ENCODE data around the gene NLGN1.
A peak's percentile ranks its signal among the peaks of the same experiment; 100 is the strongest.

Gene NLGN1

DNA sequence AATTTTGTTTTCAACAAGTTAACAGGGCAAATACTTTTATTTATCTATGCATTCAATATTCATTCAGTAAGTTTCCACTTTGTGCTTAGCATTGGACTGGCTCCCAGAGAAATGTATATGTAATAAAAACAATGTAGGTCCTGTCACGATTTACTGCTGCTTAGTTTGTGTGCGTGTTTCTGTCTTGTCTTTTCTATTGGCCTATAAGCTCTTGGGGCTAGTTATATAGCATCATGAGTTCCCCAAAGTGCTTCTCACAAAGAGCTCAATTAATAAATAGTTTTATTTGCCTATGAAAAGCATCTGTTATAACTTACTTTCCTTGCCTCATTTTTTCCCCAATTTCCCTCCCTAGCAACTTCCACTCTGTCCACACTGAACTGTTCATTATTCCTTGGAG is 794.9 kb downstream of the NLGN1 start:
- H3K4me3 ChIP-seq (ENCODE audit: low read length) = no peak overlapping the region
- TF ChIP-seq CTCF (conservative IDR thresholded peaks at IDR 0.05; ENCODE audit: low read length) = no peak
- DNase-seq (ENCODE audit: low read depth) = no peak

DNA sequence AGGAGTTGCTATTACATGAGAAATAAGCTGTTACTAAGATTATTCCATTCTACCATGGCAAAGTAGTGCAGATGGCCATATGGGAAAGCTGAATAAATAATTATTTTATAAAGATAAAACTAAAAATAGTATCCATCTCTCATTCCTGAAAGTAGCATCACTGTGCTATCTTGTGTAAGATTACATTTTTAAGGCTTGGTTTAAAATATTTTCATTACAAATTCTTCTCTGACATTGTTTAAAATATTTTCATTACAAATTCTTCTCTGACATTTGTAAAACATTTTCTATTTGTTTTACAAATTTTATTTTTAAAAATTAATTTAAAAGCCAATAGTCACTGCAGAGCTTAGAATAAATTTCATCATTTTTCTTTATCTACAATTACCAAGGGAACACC is 796.1 kb downstream of the NLGN1 start:
- no peak for TF ChIP-seq CTCF (conservative IDR thresholded peaks at IDR 0.05; ENCODE audit: low read length)
- DNase-seq (ENCODE audit: low read depth) = peak; percentile 54
- no peak overlapping the region for H3K4me3 ChIP-seq (ENCODE audit: low read length)

DNA sequence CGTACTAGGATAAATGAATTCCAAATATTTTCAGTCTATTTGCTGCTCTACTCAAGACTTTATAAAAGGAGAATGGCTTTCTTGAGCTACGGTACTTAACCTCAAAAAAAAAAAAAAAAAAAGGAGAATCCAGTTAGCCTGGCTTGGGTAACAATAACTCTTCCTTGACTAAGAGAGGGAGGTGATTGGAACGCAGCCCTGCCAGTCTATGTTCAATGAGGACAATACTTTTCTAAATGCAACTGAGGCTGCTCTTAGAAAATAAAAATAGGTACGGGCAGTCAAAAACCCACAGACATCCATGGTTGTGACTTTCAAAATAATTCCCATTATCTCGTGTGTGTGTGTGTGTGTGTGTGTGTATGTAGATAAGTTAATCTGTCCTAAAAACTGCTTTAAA is 799.9 kb downstream of the NLGN1 start:
- DNase-seq (ENCODE audit: low read depth) = no peak
- H3K4me3 ChIP-seq (ENCODE audit: low read length) = no peak overlapping the region
- no peak for TF ChIP-seq CTCF (conservative IDR thresholded peaks at IDR 0.05; ENCODE audit: low read length)

- DNase-seq (ENCODE audit: low read depth) = no peak
Observed at GRCh38 chr3:174198199-174198598, 800.7 kb downstream of the NLGN1 start.

GRCh38 chr3:174199696-174200095 is 802.2 kb downstream of the NLGN1 start:
- peak; percentile 28 for DNase-seq (ENCODE audit: low read depth)
- TF ChIP-seq CTCF (conservative IDR thresholded peaks at IDR 0.05; ENCODE audit: low read length) = no peak

More at GRCh38 chr3:174198199-174198598, 800.7 kb downstream of the NLGN1 start:
- no peak for TF ChIP-seq CTCF (conservative IDR thresholded peaks at IDR 0.05; ENCODE audit: low read length)
- H3K4me3 ChIP-seq (ENCODE audit: low read length) = no peak overlapping the region

GRCh38 chr3:174202116-174202515 is 804.6 kb downstream of the NLGN1 start:
- no peak overlapping the region for H3K4me3 ChIP-seq (ENCODE audit: low read length)
- DNase-seq (ENCODE audit: low read depth) = no peak
- TF ChIP-seq CTCF (conservative IDR thresholded peaks at IDR 0.05; ENCODE audit: low read length) = no peak

More at GRCh38 chr3:174199696-174200095, 802.2 kb downstream of the NLGN1 start:
- H3K4me3 ChIP-seq (ENCODE audit: low read length) = no peak overlapping the region

- H3K4me3 ChIP-seq (ENCODE audit: low read length) = no peak overlapping the region
- DNase-seq (ENCODE audit: low read depth) = peak; percentile 41
- TF ChIP-seq CTCF (conservative IDR thresholded peaks at IDR 0.05; ENCODE audit: low read length) = no peak
Observed at GRCh38 chr3:174202561-174202960, 805.0 kb downstream of the NLGN1 start.
